RKO (cell line): ENCODE results near the gene TMCC3.
"Not testable (repeated sequence)": the region's sequence is repeated elsewhere in the genome, so short reads cannot be mapped to it uniquely, and the experiment has no call there.

ENCODE experiments used
- DNase-seq: peaks from one replicate; pipeline ENCODE4 v3.0.0-alpha.2; 2016; ENCODE audit warnings: low spot score

Gene TMCC3

GRCh38 chr12:94599189-94599588 is 51.2 kb downstream of the TMCC3 start:
- no peak for DNase-seq

DNA sequence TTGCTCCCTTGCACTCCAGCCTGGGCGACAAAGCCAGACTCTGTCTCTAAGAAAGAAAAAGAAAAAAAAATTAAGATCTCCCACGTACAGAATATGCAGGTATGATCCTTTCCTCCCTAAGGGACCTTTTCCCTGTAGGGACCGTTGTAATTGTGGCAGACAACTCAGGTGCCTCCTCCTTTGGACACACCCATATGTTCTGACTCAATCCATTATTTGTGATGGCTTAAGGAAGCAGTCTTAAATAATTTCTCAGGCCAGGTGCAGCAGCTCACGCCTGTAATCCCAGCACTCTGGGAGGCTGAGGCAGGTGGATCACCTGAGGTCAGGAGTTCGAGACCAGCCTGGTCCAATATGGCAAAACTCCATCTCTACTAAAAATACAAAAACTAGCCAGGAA is 53.1 kb downstream of the TMCC3 start:
- DNase-seq: no peak

GRCh38 chr12:94596596-94596995 is 53.8 kb downstream of the TMCC3 start:
- no peak for DNase-seq

DNA sequence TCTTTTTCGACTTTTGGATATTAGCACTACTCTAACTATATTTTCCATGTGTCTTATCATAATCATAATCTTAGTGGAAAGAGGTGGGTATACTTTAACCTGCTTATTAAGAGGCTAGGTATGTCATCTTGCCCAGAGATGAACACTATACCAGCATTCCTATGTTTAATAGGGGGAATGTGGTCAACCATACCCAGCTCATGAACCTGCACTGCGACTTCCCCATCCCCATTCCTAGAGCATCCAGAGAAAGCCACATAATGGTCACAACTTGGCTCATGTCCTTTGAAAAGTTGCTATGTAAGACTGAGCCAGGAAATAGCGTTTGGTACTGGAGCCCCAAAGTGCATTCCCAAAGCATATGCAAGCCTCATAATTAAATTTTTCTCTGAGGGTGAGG is 55.2 kb downstream of the TMCC3 start:
- no peak for DNase-seq

DNA sequence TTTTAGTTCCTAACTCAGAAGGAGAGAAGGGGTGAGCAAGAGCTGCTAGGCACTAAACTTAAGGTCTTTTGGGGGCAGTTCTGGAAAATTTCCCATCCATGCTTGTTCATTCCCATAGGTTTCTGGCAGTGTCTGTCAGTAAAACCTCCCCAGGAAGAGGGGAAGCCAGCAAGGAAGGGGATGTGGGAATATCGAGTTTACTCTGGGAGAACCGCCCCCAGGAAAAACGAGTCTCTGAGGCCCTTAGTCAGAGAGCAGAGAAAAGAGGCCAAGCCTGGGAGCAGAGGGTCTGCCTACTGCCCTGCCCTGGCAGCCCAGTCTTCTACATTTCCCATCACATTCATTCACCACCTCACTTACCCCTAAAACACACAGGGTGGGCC is 55.9 kb downstream of the TMCC3 start:
- DNase-seq: no peak

DNA sequence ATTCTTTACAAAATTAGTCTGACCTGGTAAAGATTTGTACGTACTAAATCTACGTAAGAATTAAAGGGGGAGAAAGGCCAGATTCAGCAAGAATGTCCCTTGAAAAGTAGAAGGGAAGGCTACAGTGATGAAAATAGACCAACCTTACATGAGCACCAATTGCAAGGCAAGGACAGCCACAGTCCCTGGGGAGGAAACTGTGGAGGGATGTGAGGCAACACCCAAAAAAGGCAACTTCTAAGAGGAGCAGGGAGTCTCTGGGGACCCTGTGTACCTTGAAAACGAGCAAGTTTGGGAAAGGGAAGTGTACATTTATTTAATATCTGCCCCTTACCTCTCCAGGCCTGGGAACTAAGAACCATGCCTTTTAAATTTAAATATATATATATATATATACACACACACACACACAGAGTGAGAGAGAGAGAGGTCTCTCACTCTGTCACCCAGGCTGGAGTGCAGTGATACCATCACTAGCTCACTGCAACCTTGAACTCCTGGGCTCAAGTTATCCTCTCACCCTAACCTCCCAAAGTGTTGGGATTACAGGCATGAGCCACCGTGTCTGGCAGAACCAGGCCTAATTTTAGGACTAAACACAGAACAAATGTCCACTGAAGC is 56.4 kb downstream of the TMCC3 start:
- DNase-seq: no peak

- not testable (repeated sequence) for DNase-seq
These were observed 57.6 kb downstream of the TMCC3 start for GRCh38 chr12:94592723-94593122.

DNA sequence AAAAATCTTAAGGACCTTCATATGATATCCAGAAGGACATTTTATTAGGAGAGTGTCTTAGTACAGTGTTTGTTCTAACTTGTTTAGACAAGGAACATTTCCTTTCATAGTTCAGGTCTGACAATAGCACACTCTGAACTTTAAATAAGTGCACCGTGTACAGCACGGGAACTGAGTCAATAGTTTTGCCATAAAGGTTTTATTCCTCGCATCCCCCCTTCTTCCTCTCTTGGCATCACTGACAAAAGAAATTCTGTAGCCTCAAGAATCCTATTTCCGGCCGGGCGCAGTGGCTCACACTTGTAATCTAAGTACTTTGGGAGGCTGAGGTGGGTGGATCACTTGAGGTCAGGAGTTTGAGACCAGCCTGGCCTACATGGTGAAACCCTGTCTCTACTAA is 58.3 kb downstream of the TMCC3 start:
- no peak for DNase-seq

GRCh38 chr12:94590428-94590827 is 59.9 kb downstream of the TMCC3 start:
- no peak for DNase-seq

- no peak for DNase-seq
These were observed 60.8 kb downstream of the TMCC3 start for GRCh38 chr12:94589591-94590001.

DNA sequence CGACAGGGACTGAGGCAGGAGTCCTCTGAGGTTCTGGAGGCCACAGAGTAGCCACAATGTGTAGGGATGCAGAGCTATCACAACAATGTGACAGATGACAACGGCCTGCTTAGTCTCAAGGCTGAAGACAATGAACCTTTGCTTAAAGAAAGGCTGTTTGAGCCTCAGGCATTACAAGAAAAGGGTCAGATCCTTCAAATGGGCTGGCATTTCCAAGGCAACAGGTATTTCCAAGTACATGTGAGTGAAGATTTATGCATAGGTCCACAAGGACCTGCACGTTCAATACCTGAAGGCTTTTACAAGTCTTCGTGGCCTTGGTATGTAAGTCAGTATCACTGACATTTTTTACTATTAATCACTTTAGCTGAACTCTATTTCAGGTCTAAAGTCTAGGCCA is 62.0 kb downstream of the TMCC3 start:
- no peak for DNase-seq

GRCh38 chr12:94587266-94588241 is 62.8 kb downstream of the TMCC3 start:
- no peak for DNase-seq

- no peak for DNase-seq
These were observed 63.6 kb downstream of the TMCC3 start for GRCh38 chr12:94586589-94587259.

GRCh38 chr12:94585626-94586025 is 64.7 kb downstream of the TMCC3 start:
- no peak for DNase-seq

- no peak for DNase-seq
These were observed 66.0 kb downstream of the TMCC3 start for GRCh38 chr12:94584377-94584776.

DNA sequence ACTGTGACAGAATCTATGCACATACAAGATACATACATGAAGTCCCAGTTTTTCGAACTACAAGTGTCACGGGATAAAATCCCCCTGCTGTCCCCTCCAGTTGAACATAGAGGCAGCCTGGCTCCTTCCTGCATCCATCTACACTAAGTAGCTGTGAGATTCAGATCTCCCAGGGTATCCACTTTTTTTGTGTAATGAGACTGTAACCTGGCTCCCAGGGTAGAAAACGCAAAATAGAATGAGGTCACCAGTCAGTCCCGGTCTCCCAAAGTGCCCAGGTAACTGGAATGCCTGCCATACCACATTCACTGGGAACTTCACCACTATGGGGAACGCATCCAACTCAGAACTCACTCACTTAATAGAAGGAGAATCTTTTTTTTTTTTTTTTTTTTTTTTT is 67.8 kb downstream of the TMCC3 start:
- DNase-seq: no peak

DNA sequence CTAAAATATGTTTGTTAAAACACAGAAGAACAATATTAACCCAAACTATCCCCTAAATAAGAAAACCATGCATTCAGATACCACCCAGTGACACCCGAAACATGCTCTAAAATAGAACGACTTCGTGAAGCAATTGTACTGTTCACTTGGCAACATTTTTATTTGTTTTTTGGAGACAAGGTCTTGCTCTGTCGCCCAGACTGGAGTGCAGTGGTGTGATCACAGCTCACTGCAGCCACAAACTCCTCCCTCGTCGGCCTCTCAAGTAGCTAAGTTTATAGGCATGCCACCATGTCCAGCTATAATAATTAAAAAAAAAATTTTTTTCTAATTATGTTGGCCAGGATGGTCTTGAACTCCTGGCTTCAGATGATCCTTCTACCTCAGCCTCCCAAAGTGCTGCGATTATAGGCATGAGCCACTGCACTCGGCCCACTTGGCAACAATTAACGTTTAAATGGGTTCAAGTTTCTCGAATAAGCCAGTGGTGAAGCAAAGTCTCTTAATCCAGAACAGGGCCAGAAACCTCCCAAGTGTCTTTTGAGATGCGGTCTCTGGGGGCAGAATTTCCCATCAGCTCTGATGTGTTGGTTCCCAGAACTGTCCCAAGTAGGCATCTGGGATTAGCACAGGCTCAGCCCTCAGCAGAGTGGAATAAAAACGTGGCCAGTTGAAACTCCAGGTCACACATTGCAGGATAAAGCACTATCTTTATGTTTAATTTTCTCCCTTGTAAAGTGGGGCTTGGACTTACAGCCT is 74.5 kb downstream of the TMCC3 start:
- DNase-seq: peak; percentile 2

- no peak for DNase-seq
These were observed 75.3 kb downstream of the TMCC3 start for GRCh38 chr12:94575024-94575423.

DNA sequence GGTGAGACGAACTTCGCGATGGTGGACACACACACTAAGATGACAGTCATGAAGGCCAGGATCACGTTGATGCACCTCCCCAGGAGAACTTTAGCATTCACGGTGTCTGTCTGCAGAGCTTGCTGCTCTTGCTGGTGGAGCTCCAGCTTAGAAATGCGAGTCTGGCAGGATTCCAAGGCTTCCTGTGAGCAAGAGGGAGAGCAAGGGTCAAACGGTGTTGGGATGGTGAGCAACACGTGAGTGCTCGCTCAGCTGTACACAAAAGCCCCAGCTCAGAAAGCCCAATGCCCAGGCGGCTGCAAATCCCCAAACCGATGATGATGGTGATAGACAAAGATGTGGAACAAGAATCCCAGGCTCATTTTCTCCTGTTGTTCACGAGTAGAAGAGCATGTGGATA is 78.8 kb downstream of the TMCC3 start:
- DNase-seq: peak; percentile 43

GRCh38 chr12:94570161-94570560 is 80.2 kb downstream of the TMCC3 start:
- peak; percentile 32 for DNase-seq

- no peak for DNase-seq
These were observed 82.6 kb downstream of the TMCC3 start for GRCh38 chr12:94567761-94568160.

DNA sequence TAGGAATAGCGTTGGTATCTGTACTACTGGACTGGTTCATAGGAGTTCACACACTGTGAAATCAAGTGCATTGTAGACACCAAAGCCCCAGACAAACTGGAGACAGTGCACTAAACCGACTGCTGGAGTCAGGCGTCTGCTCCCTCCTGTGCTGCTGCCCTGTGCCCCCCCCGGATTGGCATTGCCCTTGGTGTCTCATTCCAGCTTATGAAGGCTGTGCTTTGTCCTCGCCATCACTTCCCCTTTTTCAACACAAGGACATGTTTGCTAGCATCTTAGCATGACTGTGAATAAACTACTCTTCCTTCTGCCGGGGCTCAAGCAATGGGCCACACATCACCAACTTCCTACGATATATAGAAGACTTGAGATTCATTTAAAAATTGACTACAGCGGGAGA is 84.0 kb downstream of the TMCC3 start:
- DNase-seq: no peak
